ENCODE results near the gene SPEF2.

GRCh38 chr5:35707659-35708058 lies 90.0 kb downstream of the SPEF2 start:
- TF ChIP-seq CTCF (IDR thresholded peaks at IDR 0.05 in 2 of 3, conservative IDR thresholded peaks at IDR 0.05 in 1 of 3; ENCODE audit: insufficient read depth in 2 of 3, low read depth in 1 of 3, low read length in 3 of 3) (no peak), GTF2F1 (IDR thresholded peaks at IDR 0.05; ENCODE audit: low read depth, low read length) (no peak), TFAP4 (CRISPR knock-in tag; IDR thresholded peaks at IDR 0.05; ENCODE audit: borderline replicate concordance) (no peak), RFX5 (IDR thresholded peaks at IDR 0.05; ENCODE audit: low read depth, low read length) (no peak), RHOXF2B (CRISPR knock-in tag; conservative IDR thresholded peaks at IDR 0.05) (no peak), ZNF644 (tag; IDR thresholded peaks at IDR 0.05; ENCODE audit: low read depth) (no peak), ZFP36 (IDR thresholded peaks at IDR 0.05; ENCODE audit: low read depth, low read length, partially characterized antibody) (no peak), ASH1L (IDR thresholded peaks at IDR 0.05; ENCODE audit: borderline replicate concordance, low read depth, partially characterized antibody) (no peak), LARP7 (IDR thresholded peaks at IDR 0.05) (no peak)
